HEK293 (cell line): ENCODE results near the gene LASP1NB.

Experiments
- CTCF ChIA-PET: fragments of 350-600 bp; formaldehyde crosslinking; extraction: SDS; loops from one replicate; lab custom pipeline; 2021; ENCODE audit warnings: antibody characterized with exemption; lab: Yijun Ruan, JAX
- POLR2A ChIA-PET: fragments of 300-600 bp; formaldehyde crosslinking; extraction: SDS; loops from one replicate; lab custom pipeline; 2020; ENCODE audit warnings: antibody characterized with exemption, inconsistent platforms; lab: Yijun Ruan, JAX
- H3K27ac ChIP-seq: fragments of 200-500 bp; sonication (Bioruptor generic); 2 replicates; pipeline ENCODE4 v1.5.1; 2014; ENCODE audit warnings: low read depth, low read length, control low read depth, inconsistent platforms; ENCODE audit errors: extremely low read depth
- H3K36me3 ChIP-seq, 2 experiments: fragments of 200-500 bp in 1 of 2; sonication (Bioruptor generic) in 1 of 2; 1 replicate in 1 of 2; 2 replicates in 1 of 2; pipeline ENCODE4 v1.5.1; 2014 to 2017; ENCODE audit warnings: inconsistent platforms in 2 of 2, low read length in 2 of 2; ENCODE audit not compliant: control insufficient read depth in 2 of 2, insufficient read depth in 1 of 2
- H3K4me1 ChIP-seq: fragments of 200-500 bp; sonication (Bioruptor generic); 2 replicates; pipeline ENCODE4 v1.5.1; 2014; ENCODE audit warnings: mild to moderate bottlenecking, low read length, inconsistent platforms; ENCODE audit not compliant: control insufficient read depth, insufficient read depth
- H3K4me3 ChIP-seq: 2 replicates; pipeline ENCODE4 v1.5.1; 2011; ENCODE audit warnings: low read depth, mild to moderate bottlenecking, control low read depth, low read length, moderate library complexity
- H3K9me3 ChIP-seq: fragments of 200-500 bp; sonication (Bioruptor generic); 2 replicates; pipeline ENCODE4 v1.5.1; 2014; ENCODE audit warnings: low read depth, low read length, inconsistent platforms; ENCODE audit not compliant: control insufficient read depth, insufficient read depth
- BCL11B ChIP-seq: fragments of 450-650 bp; formaldehyde crosslinking; IDR thresholded peaks from 2 replicates; pipeline ENCODE4 v1.5.1; 2016; ENCODE audit warnings: low read depth, missing biosample characterization, missing genetic modification characterization
- EGR2 ChIP-seq: fragments of 450-650 bp; formaldehyde crosslinking; IDR thresholded peaks from 2 replicates; pipeline ENCODE4 v1.5.1; 2016; ENCODE audit warnings: low read depth, missing biosample characterization, missing genetic modification characterization
- GLIS1 ChIP-seq: fragments of 450-650 bp; formaldehyde crosslinking; IDR thresholded peaks from 2 replicates; pipeline ENCODE4 v1.5.1; 2016; ENCODE audit warnings: missing biosample characterization, missing genetic modification characterization
- IKZF3 ChIP-seq: fragments of 450-650 bp; IDR thresholded peaks from 2 replicates; pipeline ENCODE4 v1.5.0; 2018; ENCODE audit warnings: missing biosample characterization, mild to moderate bottlenecking, missing genetic modification characterization, moderate library complexity
- INSM2 ChIP-seq: fragments of 450-650 bp; formaldehyde crosslinking; IDR thresholded peaks from 2 replicates; pipeline ENCODE4 v1.5.1; 2016; ENCODE audit warnings: missing biosample characterization, missing genetic modification characterization
- MEIS1 ChIP-seq: sonication (generic); formaldehyde crosslinking; IDR thresholded peaks from 2 replicates; pipeline ENCODE4 v1.8.1; 2022; ENCODE audit warnings: missing genetic modification reagents, mild to moderate bottlenecking, borderline replicate concordance
- MYNN ChIP-seq: fragments of 450-650 bp; formaldehyde crosslinking; IDR thresholded peaks from 2 replicates; pipeline ENCODE4 v1.5.1; 2016; ENCODE audit warnings: missing biosample characterization, missing genetic modification characterization, borderline replicate concordance
- OSR2 ChIP-seq: fragments of 450-650 bp; formaldehyde crosslinking; IDR thresholded peaks from 2 replicates; pipeline ENCODE4 v1.5.1; 2016; ENCODE audit warnings: missing biosample characterization, missing genetic modification characterization
- PRDM1 ChIP-seq: fragments of 450-650 bp; formaldehyde crosslinking; IDR thresholded peaks from 2 replicates; pipeline ENCODE4; 2016; ENCODE audit warnings: missing biosample characterization, missing genetic modification characterization
- SCRT2 ChIP-seq: fragments of 450-650 bp; formaldehyde crosslinking; IDR thresholded peaks from 2 replicates; pipeline ENCODE4 v1.5.1; 2016; ENCODE audit warnings: missing biosample characterization, missing genetic modification characterization
- TRIM28 ChIP-seq: IDR thresholded peaks from 2 replicates; pipeline ENCODE4 v1.6.1; 2011; ENCODE audit warnings: low read length, control low read depth, borderline replicate concordance
- YY1 ChIP-seq: fragments of 450-650 bp; formaldehyde crosslinking; IDR thresholded peaks from 2 replicates; pipeline ENCODE4 v1.5.1; 2018; ENCODE audit warnings: missing biosample characterization, missing genetic modification characterization
- ZBTB20 ChIP-seq: fragments of 450-650 bp; formaldehyde crosslinking; IDR thresholded peaks from 2 replicates; pipeline ENCODE4 v1.5.1; 2016; ENCODE audit warnings: missing biosample characterization, missing genetic modification characterization
- ZFHX2 ChIP-seq: fragments of 450-650 bp; formaldehyde crosslinking; conservative IDR thresholded peaks from 2 replicates; pipeline ENCODE4 v1.5.1; 2016; ENCODE audit warnings: missing biosample characterization, missing genetic modification characterization
- ZFP69B ChIP-seq: fragments of 450-650 bp; formaldehyde crosslinking; IDR thresholded peaks from 2 replicates; pipeline ENCODE4 v1.5.1; 2016; ENCODE audit warnings: missing biosample characterization, missing genetic modification characterization
- ZNF138 ChIP-seq: fragments of 450-650 bp; formaldehyde crosslinking; IDR thresholded peaks from 2 replicates; pipeline ENCODE4 v1.5.1; 2016; ENCODE audit warnings: missing biosample characterization, missing genetic modification characterization, borderline replicate concordance
- ZNF148 ChIP-seq: fragments of 450-650 bp; formaldehyde crosslinking; IDR thresholded peaks from 2 replicates; pipeline ENCODE4 v1.5.0; 2017; ENCODE audit warnings: missing biosample characterization, missing genetic modification characterization, borderline replicate concordance
- ZNF174 ChIP-seq: fragments of 450-650 bp; formaldehyde crosslinking; IDR thresholded peaks from 2 replicates; pipeline ENCODE4 v1.5.0; 2017; ENCODE audit warnings: missing biosample characterization, mild to moderate bottlenecking, missing genetic modification characterization
- ZNF19 ChIP-seq: fragments of 450-650 bp; formaldehyde crosslinking; IDR thresholded peaks from 2 replicates; pipeline ENCODE4; 2016; ENCODE audit warnings: missing biosample characterization, missing genetic modification characterization, low read depth
- ZNF211 ChIP-seq: fragments of 450-650 bp; formaldehyde crosslinking; IDR thresholded peaks from 2 replicates; pipeline ENCODE4 v1.5.1; 2016; ENCODE audit warnings: low read depth, missing biosample characterization, missing genetic modification characterization
- ZNF221 ChIP-seq: fragments of 450-650 bp; formaldehyde crosslinking; IDR thresholded peaks from 2 replicates; pipeline ENCODE4 v1.5.1; 2017; ENCODE audit warnings: missing biosample characterization, missing genetic modification characterization, borderline replicate concordance
- ZNF341 ChIP-seq: fragments of 450-650 bp; formaldehyde crosslinking; IDR thresholded peaks from 2 replicates; pipeline ENCODE4; 2016; ENCODE audit warnings: low read depth, missing biosample characterization, missing genetic modification characterization
- ZNF530 ChIP-seq: fragments of 450-650 bp; formaldehyde crosslinking; IDR thresholded peaks from 2 replicates; pipeline ENCODE4 v1.5.1; 2016; ENCODE audit warnings: low read depth, missing biosample characterization, missing genetic modification characterization
- ZNF561 ChIP-seq: fragments of 450-650 bp; IDR thresholded peaks from 2 replicates; pipeline ENCODE4 v1.5.1; 2018; ENCODE audit warnings: missing biosample characterization, missing genetic modification characterization, borderline replicate concordance
- ZNF600 ChIP-seq: fragments of 450-650 bp; formaldehyde crosslinking; IDR thresholded peaks from 2 replicates; pipeline ENCODE4 v1.5.1; 2016; ENCODE audit warnings: missing biosample characterization, missing genetic modification characterization
- ZNF658 ChIP-seq: fragments of 450-650 bp; formaldehyde crosslinking; IDR thresholded peaks from 2 replicates; pipeline ENCODE4; 2016; ENCODE audit warnings: missing biosample characterization, missing genetic modification characterization
- ZNF830 ChIP-seq: fragments of 450-650 bp; IDR thresholded peaks from 2 replicates; pipeline ENCODE4 v1.5.0; 2018; ENCODE audit warnings: missing biosample characterization, missing genetic modification characterization, low read depth, mild to moderate bottlenecking, moderate library complexity
- ZSCAN16 ChIP-seq: fragments of 450-650 bp; formaldehyde crosslinking; IDR thresholded peaks from 2 replicates; pipeline ENCODE4 v1.5.1; 2016; ENCODE audit warnings: missing biosample characterization, missing genetic modification characterization
- TF ChIP-seq, protein P1 (sequence below): fragments of 450-650 bp; formaldehyde crosslinking; IDR thresholded peaks from 2 replicates; pipeline ENCODE4 v1.5.1; 2017; ENCODE audit warnings: missing biosample characterization, missing genetic modification characterization

The LASP1NB gene

DNA sequence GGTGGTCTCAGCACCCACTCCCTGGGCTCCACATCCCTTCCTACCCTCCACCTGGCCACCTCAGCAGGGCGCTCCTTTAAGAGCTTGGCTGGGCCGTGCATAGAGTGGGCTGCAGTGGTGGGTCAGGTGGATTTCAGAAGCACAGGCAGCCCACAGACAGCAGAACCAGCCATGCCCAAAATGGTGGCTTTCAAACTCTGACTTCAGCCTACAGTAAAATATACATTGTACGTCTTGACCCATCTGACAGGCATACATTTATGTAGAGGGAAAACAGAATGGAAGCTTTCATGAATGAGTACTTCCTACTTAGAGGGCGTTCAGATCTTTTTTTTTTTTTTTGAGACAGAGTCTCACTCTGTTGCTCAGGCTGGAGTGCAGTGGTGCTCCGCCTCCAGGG lies 26.0 kb upstream of the LASP1NB start:
- TF ChIP-seq ZNF174 (no peak), YY1 (tag by site-specific recombination) (no peak), ZNF138 (tag by site-specific recombination) (no peak), BCL11B (tag by site-specific recombination) (no peak), MEIS1 (CRISPR knock-in tag) (no peak), ZNF830 (no peak), ZNF148 (tag by site-specific recombination) (no peak)
- TF ChIP-seq, protein P1, sequence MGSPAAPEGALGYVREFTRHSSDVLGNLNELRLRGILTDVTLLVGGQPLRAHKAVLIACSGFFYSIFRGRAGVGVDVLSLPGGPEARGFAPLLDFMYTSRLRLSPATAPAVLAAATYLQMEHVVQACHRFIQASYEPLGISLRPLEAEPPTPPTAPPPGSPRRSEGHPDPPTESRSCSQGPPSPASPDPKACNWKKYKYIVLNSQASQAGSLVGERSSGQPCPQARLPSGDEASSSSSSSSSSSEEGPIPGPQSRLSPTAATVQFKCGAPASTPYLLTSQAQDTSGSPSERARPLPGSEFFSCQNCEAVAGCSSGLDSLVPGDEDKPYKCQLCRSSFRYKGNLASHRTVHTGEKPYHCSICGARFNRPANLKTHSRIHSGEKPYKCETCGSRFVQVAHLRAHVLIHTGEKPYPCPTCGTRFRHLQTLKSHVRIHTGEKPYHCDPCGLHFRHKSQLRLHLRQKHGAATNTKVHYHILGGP (tag by site-specific recombination): no peak
- peaks cover 8% of the 10 kb centered on the region; the same call in 1 of the 2 replicates for H3K4me1 ChIP-seq
- no peak overlapping the region for H3K4me3 ChIP-seq
- ChIA-PET CTCF (no interaction called here), POLR2A (interaction anchor here (0.6 kb wide), 1 partner anchor 26 kb away, joined by 6 read pairs; no protein-coding TSS in a partner anchor)
- H3K36me3 ChIP-seq: peaks cover 0 to 36% of the 10 kb centered on the region in 2 experiments; a peak in 2 of 3 replicates
- no peaks in the 10 kb centered on the region for H3K9me3 ChIP-seq
- no peak overlapping the region for H3K27ac ChIP-seq

GRCh38 chr17:38900978-38901656 lies 24.3 kb upstream of the LASP1NB start:
- no peak overlapping the region for H3K27ac ChIP-seq
- H3K4me3 ChIP-seq: no peak overlapping the region
- H3K36me3 ChIP-seq: peaks cover 0 to 41% of the 10 kb centered on the region in 2 experiments; a peak in 2 of 3 replicates
- H3K9me3 ChIP-seq: no peaks in the 10 kb centered on the region
- H3K4me1 ChIP-seq: peaks cover 8% of the 10 kb centered on the region; the same call in 1 of the 2 replicates
- ChIA-PET POLR2A (interaction anchor here (1.5 to 1.7 kb wide), 2 partner anchors 29 to 32 kb away, joined by 5 to 6 read pairs; partner anchors contain the start of gene LASP1), CTCF (interaction anchor here (0.9 to 1.7 kb wide), 9 partner anchors 14 to 274 kb away, joined by 3 to 9 read pairs (median 3); no protein-coding TSS in a partner anchor)
- TF ChIP-seq ZNF341 (tag by site-specific recombination) (peak; percentile 47), ZNF221 (tag by site-specific recombination) (no peak), ZNF530 (tag by site-specific recombination) (no peak), INSM2 (no peak), SCRT2 (tag by site-specific recombination) (peak; percentile 25; the same call in 1 of the 2 replicates), ZSCAN16 (no peak), MYNN (tag by site-specific recombination) (no peak), ZNF19 (tag by site-specific recombination) (no peak), PRDM1 (no peak), ZNF600 (tag by site-specific recombination) (0 out of 2 replicates have a peak, but pooled peaks have one; percentile 15), ZNF211 (tag by site-specific recombination) (no peak), OSR2 (0 out of 2 replicates have a peak, but pooled peaks have one; percentile 15), TRIM28 (peak; percentile 25; the same call in 1 of the 2 replicates), EGR2 (tag by site-specific recombination) (peak; percentile 63; the same call in 1 of the 2 replicates), ZNF658 (tag by site-specific recombination) (no peak), IKZF3 (no peak), ZFP69B (no peak), ZNF561 (tag by site-specific recombination) (no peak), ZBTB20 (tag by site-specific recombination) (peak; percentile 90), ZFHX2 (0 out of 2 replicates have a peak, but pooled peaks have one; percentile 11), GLIS1 (peak; percentile 60; the same call in 1 of the 2 replicates)
